Measurements from ENCODE around the gene VIPR2. TPM values are rescaled to one million over a fixed set of nuclear protein-coding genes. Genes with fewer than 3 reads are reported as not detected.
"Not testable (repeated sequence)": the region's sequence is repeated elsewhere in the genome, so short reads cannot be mapped to it uniquely, and the experiment has no call there.

VIPR2 gene
- polyA plus RNA-seq, 1 donor from 2014 or later: 0.51 TPM

DNA sequence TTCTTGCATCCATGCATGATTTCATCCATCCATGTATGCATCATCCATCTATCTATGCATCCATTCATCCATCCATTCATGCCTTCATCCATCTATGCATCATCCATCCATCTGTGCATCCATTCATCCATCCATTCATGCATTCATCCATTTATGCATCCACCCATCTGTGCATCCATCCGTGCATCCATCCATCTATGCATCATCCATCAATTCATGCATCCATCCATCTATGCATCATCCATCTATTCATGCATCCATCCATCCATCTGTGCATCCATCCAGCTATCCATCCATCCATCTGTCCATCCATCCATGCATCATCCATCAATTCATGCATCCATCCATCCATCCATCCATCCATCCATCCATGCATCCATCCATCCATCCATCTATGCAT is 157.0 kb downstream of the VIPR2 start:
- TF ChIP-seq SMC3 (conservative IDR thresholded peaks at IDR 0.05; ENCODE audit: poor library complexity) (no peak), MXI1 (conservative IDR thresholded peaks at IDR 0.05; ENCODE audit: poor library complexity, severe bottlenecking) (no peak), EP300 (conservative IDR thresholded peaks at IDR 0.05; ENCODE audit: poor library complexity, severe bottlenecking) (no peak), POLR2AphosphoS5 (IDR thresholded peaks at IDR 0.05) (no peak), CTCF (IDR thresholded peaks at IDR 0.05; ENCODE audit: poor library complexity, severe bottlenecking) (no peak)
- no peak overlapping the region for H3K27ac ChIP-seq (ENCODE audit: low read length)
- no peak overlapping the region for H3K4me2 ChIP-seq (ENCODE audit: low read length)
- no peaks in the 10 kb centered on the region for H3K36me3 ChIP-seq (ENCODE audit: insufficient read depth, low read length)
- H3K79me2 ChIP-seq (replicated peaks; ENCODE audit: insufficient read depth, low read length): no peaks in the 10 kb centered on the region
- H2AFZ ChIP-seq (ENCODE audit: low read depth, low read length): no peak overlapping the region
- no peak overlapping the region for H3K4me3 ChIP-seq (ENCODE audit: low read length)
- H3K9me2 ChIP-seq (ENCODE audit: insufficient read depth, low read length): no peaks in the 10 kb centered on the region
- no peak overlapping the region for H3K9ac ChIP-seq (ENCODE audit: low read length)
- peaks cover 1% of the 10 kb centered on the region for H3K27me3 ChIP-seq (ENCODE audit: insufficient read depth, low read depth, low read length)
- no peaks in the 10 kb centered on the region for H3K9me3 ChIP-seq (ENCODE audit: low read length)
- H4K20me1 ChIP-seq (ENCODE audit: insufficient read depth): no peaks in the 10 kb centered on the region
- H3F3A ChIP-seq (ENCODE audit: insufficient read depth, low read length, poor library complexity, severe bottlenecking): no peaks in the 10 kb centered on the region

GRCh38 chr7:158985583-158985982 is 159.1 kb downstream of the VIPR2 start:
- Histone ChIP-seq H3K79me2 (replicated peaks; ENCODE audit: insufficient read depth, low read length) (no peaks in the 10 kb centered on the region), H3K9me2 (ENCODE audit: insufficient read depth, low read length) (no peaks in the 10 kb centered on the region), H3K9me3 (ENCODE audit: low read length) (peaks cover 5% of the 10 kb centered on the region), H3K4me3 (ENCODE audit: low read length) (no peak overlapping the region), H2AFZ (ENCODE audit: low read depth, low read length) (no peak overlapping the region), H3F3A (ENCODE audit: insufficient read depth, low read length, poor library complexity, severe bottlenecking) (no peaks in the 10 kb centered on the region), H3K9ac (ENCODE audit: low read length) (no peak overlapping the region), H3K27me3 (ENCODE audit: insufficient read depth, low read depth, low read length) (no peaks in the 10 kb centered on the region), H3K4me2 (ENCODE audit: low read length) (no peak overlapping the region), H3K36me3 (ENCODE audit: insufficient read depth, low read length) (no peaks in the 10 kb centered on the region), H4K20me1 (ENCODE audit: insufficient read depth) (no peaks in the 10 kb centered on the region), H3K27ac (ENCODE audit: low read length) (no peak overlapping the region)
- TF ChIP-seq EZH2 (IDR thresholded peaks at IDR 0.05; ENCODE audit: borderline replicate concordance, insufficient read depth, low read length, poor library complexity, severe bottlenecking) (no peak), SMC3 (conservative IDR thresholded peaks at IDR 0.05; ENCODE audit: poor library complexity) (no peak), EP300 (conservative IDR thresholded peaks at IDR 0.05; ENCODE audit: poor library complexity, severe bottlenecking) (no peak)
- TF ChIP-seq, protein P1, sequence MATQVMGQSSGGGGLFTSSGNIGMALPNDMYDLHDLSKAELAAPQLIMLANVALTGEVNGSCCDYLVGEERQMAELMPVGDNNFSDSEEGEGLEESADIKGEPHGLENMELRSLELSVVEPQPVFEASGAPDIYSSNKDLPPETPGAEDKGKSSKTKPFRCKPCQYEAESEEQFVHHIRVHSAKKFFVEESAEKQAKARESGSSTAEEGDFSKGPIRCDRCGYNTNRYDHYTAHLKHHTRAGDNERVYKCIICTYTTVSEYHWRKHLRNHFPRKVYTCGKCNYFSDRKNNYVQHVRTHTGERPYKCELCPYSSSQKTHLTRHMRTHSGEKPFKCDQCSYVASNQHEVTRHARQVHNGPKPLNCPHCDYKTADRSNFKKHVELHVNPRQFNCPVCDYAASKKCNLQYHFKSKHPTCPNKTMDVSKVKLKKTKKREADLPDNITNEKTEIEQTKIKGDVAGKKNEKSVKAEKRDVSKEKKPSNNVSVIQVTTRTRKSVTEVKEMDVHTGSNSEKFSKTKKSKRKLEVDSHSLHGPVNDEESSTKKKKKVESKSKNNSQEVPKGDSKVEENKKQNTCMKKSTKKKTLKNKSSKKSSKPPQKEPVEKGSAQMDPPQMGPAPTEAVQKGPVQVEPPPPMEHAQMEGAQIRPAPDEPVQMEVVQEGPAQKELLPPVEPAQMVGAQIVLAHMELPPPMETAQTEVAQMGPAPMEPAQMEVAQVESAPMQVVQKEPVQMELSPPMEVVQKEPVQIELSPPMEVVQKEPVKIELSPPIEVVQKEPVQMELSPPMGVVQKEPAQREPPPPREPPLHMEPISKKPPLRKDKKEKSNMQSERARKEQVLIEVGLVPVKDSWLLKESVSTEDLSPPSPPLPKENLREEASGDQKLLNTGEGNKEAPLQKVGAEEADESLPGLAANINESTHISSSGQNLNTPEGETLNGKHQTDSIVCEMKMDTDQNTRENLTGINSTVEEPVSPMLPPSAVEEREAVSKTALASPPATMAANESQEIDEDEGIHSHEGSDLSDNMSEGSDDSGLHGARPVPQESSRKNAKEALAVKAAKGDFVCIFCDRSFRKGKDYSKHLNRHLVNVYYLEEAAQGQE (IDR thresholded peaks at IDR 0.05; ENCODE audit: borderline replicate concordance): no peak

DNA sequence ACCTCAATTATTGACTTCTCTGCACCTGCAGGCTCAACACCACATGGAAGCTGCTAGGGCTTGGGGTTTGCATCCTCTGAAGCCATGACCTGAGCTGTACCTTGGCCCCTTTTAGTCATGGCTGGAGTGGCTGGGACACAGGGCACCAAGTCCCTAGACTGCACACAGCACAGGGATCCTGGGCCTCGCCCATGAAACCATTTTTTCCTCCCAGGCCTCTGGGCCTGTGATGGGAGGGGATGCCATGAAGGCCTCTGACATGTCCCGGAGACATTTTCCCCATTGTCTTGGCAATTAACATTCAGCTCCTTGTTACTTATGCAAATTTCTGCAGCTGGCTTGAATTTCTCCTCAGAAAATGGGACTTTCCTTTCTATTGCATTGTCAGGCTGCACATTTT is 160.7 kb downstream of the VIPR2 start:
- H3K4me2 ChIP-seq (ENCODE audit: low read length); H3K9me2 ChIP-seq (ENCODE audit: insufficient read depth, low read length); H3K9ac ChIP-seq (ENCODE audit: low read length); H3K4me3 ChIP-seq (ENCODE audit: low read length); H3K79me2 ChIP-seq (replicated peaks; ENCODE audit: insufficient read depth, low read length); H3K27ac ChIP-seq (ENCODE audit: low read length); H3K36me3 ChIP-seq (ENCODE audit: insufficient read depth, low read length); H3F3A ChIP-seq (ENCODE audit: insufficient read depth, low read length, poor library complexity, severe bottlenecking); H4K20me1 ChIP-seq (ENCODE audit: insufficient read depth); H3K9me3 ChIP-seq (ENCODE audit: low read length); H2AFZ ChIP-seq (ENCODE audit: low read depth, low read length); H3K27me3 ChIP-seq (ENCODE audit: insufficient read depth, low read depth, low read length): not testable (repeated sequence)

DNA sequence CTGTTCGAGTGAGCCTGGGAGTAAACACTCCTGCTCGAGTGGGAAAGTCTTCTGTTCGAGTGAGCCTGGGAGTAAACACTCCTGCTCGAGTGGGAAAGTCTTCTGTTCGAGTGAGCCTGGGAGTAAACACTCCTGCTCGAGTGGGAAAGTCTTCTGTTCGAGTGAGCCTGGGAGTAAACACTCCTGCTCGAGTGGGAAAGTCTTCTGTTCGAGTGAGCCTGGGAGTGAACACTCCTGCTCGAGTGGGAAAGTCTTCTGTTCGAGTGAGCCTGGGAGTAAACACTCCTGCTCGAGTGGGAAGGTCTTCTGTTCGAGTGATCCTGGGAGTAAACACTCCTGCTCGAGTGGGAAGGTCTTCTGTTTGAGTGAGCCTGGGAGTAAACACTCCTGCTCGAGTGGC is 162.6 kb downstream of the VIPR2 start:
- not testable (repeated sequence) for H3K9me2 ChIP-seq (ENCODE audit: insufficient read depth, low read length); H3F3A ChIP-seq (ENCODE audit: insufficient read depth, low read length, poor library complexity, severe bottlenecking); H3K36me3 ChIP-seq (ENCODE audit: insufficient read depth, low read length); H3K9me3 ChIP-seq (ENCODE audit: low read length); H3K4me3 ChIP-seq (ENCODE audit: low read length); H3K27me3 ChIP-seq (ENCODE audit: insufficient read depth, low read depth, low read length); H4K20me1 ChIP-seq (ENCODE audit: insufficient read depth); H2AFZ ChIP-seq (ENCODE audit: low read depth, low read length); H3K4me2 ChIP-seq (ENCODE audit: low read length); H3K79me2 ChIP-seq (replicated peaks; ENCODE audit: insufficient read depth, low read length); H3K9ac ChIP-seq (ENCODE audit: low read length); H3K27ac ChIP-seq (ENCODE audit: low read length)

Measured in neural cell (in vitro differentiated cells).